Natural killer cell treated with Interleukin-12 subunit alpha and Interleukin-12 subunit beta and Interleukin-15 and Interleukin-18, amount 100 ng/mL, for 72 hours (primary cell): ENCODE data around the gene TMEM169. TPM values are rescaled to one million over a fixed set of nuclear protein-coding genes. Genes with fewer than 3 reads are reported as not detected.

Source experiments
- ATAC-seq, 2 donors: fragments of 150-1000 bp; cut with Tn5 transposase in 1 of 2; sonication (Bioruptor Pico), chemical (Tn5 transposase) in 1 of 2; 2 replicates each; pipeline ENCODE4 v1.10.0; 2021
- DNase-seq: peaks from one replicate; pipeline ENCODE4 v3.0.0; 2022; ENCODE audit warnings: low spot score
- H3K27ac Mint-ChIP-seq, 2 donors: 1 replicate in 1 of 2; 2 replicates in 1 of 2; pipeline ENCODE4 v1.8.0; 2022; ENCODE audit warnings: mixed read lengths in 2 of 2, mild to moderate bottlenecking in 1 of 2, moderate library complexity in 1 of 2
- H3K27me3 Mint-ChIP-seq, 2 donors: 1 replicate in 1 of 2; 2 replicates in 1 of 2; pipeline ENCODE4 v1.8.0; 2022; ENCODE audit warnings: mixed read lengths in 2 of 2
- H3K36me3 Mint-ChIP-seq: one replicate; pipeline ENCODE4 v1.8.0; 2022; ENCODE audit warnings: mixed read lengths
- H3K4me1 Mint-ChIP-seq, 2 donors: 1 replicate in 1 of 2; 2 replicates in 1 of 2; pipeline ENCODE4 v1.8.0; 2022; ENCODE audit warnings: low read depth in 2 of 2, mixed read lengths in 2 of 2, mild to moderate bottlenecking in 1 of 2
- H3K4me3 Mint-ChIP-seq: one replicate; pipeline ENCODE4 v1.8.0; 2022; ENCODE audit warnings: mixed read lengths
- H3K9me3 Mint-ChIP-seq: 2 replicates; pipeline ENCODE4 v1.8.0; 2022; ENCODE audit warnings: mixed read lengths
- total RNA-seq, 2 donors: library from RNA; stranded (reverse); gene quantifications; one replicate each; pipeline ENCODE4 v1.2.3, GENCODE V29; 2022

The TMEM169 gene
- total RNA-seq, 2 donors from 2014 or later, result 0.56 to 1.9 TPM

GRCh38 chr2:216114382-216114713 lies 32.6 kb downstream of the TMEM169 start:
- Mint-ChIP-seq H3K9me3 (no peaks in the 10 kb centered on the region), H3K4me3 (peak overlapping the region; percentile 97), H3K27me3 (no peaks in the 10 kb centered on the region), H3K4me1 (peaks cover 67 to 85% of the 10 kb centered on the region in 2 donors), H3K36me3 (peaks cover 84% of the 10 kb centered on the region), H3K27ac (peak overlapping the region; percentile 98 to 100)
- DNase-seq, result no peak
- ATAC-seq, result peak; percentile 22 to 58

GRCh38 chr2:216114714-216115531 lies 33.2 kb downstream of the TMEM169 start:
- DNase-seq, result peak; percentile 94
- H3K4me1 Mint-ChIP-seq, result peaks cover 69 to 85% of the 10 kb centered on the region in 2 donors
- H3K27me3 Mint-ChIP-seq, result no peaks in the 10 kb centered on the region
- H3K9me3 Mint-ChIP-seq, result no peaks in the 10 kb centered on the region
- H3K36me3 Mint-ChIP-seq, result peaks cover 84% of the 10 kb centered on the region
- peak; percentile 93 to 96 for ATAC-seq
- peak overlapping the region; percentile 98 to 100 for H3K27ac Mint-ChIP-seq
- peak overlapping the region; percentile 97 for H3K4me3 Mint-ChIP-seq

GRCh38 chr2:216116418-216116817 lies 34.7 kb downstream of the TMEM169 start:
- ATAC-seq (no peak), DNase-seq (no peak)

GRCh38 chr2:216117561-216118340 lies 36.0 kb downstream of the TMEM169 start:
- Mint-ChIP-seq H3K27ac (peak overlapping the region in 1 of 2 donors; percentile 81), H3K36me3 (peaks cover 83% of the 10 kb centered on the region), H3K4me3 (no peak overlapping the region), H3K9me3 (no peaks in the 10 kb centered on the region), H3K4me1 (peaks cover 58 to 79% of the 10 kb centered on the region in 2 donors), H3K27me3 (no peaks in the 10 kb centered on the region)
- ATAC-seq, result no peak
- no peak for DNase-seq

More at GRCh38 chr2:216116418-216116817, 34.7 kb downstream of the TMEM169 start:
- Mint-ChIP-seq H3K4me3 (peak overlapping the region; percentile 97), H3K9me3 (no peaks in the 10 kb centered on the region), H3K27me3 (no peaks in the 10 kb centered on the region), H3K36me3 (peaks cover 84% of the 10 kb centered on the region), H3K27ac (peak overlapping the region; percentile 53 to 81), H3K4me1 (peaks cover 64 to 85% of the 10 kb centered on the region in 2 donors)

- Mint-ChIP-seq H3K4me3 (no peak overlapping the region), H3K4me1 (peaks cover 51 to 72% of the 10 kb centered on the region in 2 donors), H3K9me3 (no peaks in the 10 kb centered on the region), H3K36me3 (peaks cover 78% of the 10 kb centered on the region), H3K27me3 (no peaks in the 10 kb centered on the region), H3K27ac (peak overlapping the region in 1 of 2 donors; percentile 71)
- DNase-seq, result no peak
- ATAC-seq, result no peak
Measured at GRCh38 chr2:216118474-216118873, 36.8 kb downstream of the TMEM169 start.

GRCh38 chr2:216119146-216119545 lies 37.4 kb downstream of the TMEM169 start:
- peak overlapping the region; percentile 24 for H3K4me3 Mint-ChIP-seq
- H3K9me3 Mint-ChIP-seq, result no peaks in the 10 kb centered on the region
- H3K4me1 Mint-ChIP-seq, result peaks cover 45 to 65% of the 10 kb centered on the region in 2 donors

GRCh38 chr2:216119986-216120385 lies 38.3 kb downstream of the TMEM169 start:
- Mint-ChIP-seq H3K27me3 (no peaks in the 10 kb centered on the region), H3K36me3 (peaks cover 70% of the 10 kb centered on the region), H3K27ac (peak overlapping the region; percentile 71 to 75), H3K4me3 (peak overlapping the region; percentile 47), H3K4me1 (peaks cover 39 to 62% of the 10 kb centered on the region in 2 donors), H3K9me3 (no peaks in the 10 kb centered on the region)
- peak; percentile 20 to 81 for ATAC-seq
- no peak for DNase-seq

More at GRCh38 chr2:216119146-216119545, 37.4 kb downstream of the TMEM169 start:
- H3K27me3 Mint-ChIP-seq, result no peaks in the 10 kb centered on the region
- DNase-seq, result no peak
- ATAC-seq, result no peak
- H3K27ac Mint-ChIP-seq, result peak overlapping the region; percentile 71 to 75
- peaks cover 72% of the 10 kb centered on the region for H3K36me3 Mint-ChIP-seq

GRCh38 chr2:216121255-216121654 lies 39.5 kb downstream of the TMEM169 start:
- Mint-ChIP-seq H3K4me3 (no peak overlapping the region), H3K36me3 (peaks cover 63% of the 10 kb centered on the region), H3K27me3 (no peaks in the 10 kb centered on the region), H3K4me1 (peaks cover 32 to 55% of the 10 kb centered on the region in 2 donors), H3K9me3 (no peaks in the 10 kb centered on the region), H3K27ac (peak overlapping the region; percentile 46 to 72)
- no peak for DNase-seq
- ATAC-seq, result no peak

- no peak for ATAC-seq
- H3K27ac Mint-ChIP-seq, result no peak overlapping the region
- no peak overlapping the region for H3K4me3 Mint-ChIP-seq
- H3K27me3 Mint-ChIP-seq, result no peaks in the 10 kb centered on the region
- H3K4me1 Mint-ChIP-seq, result peaks cover 20 to 29% of the 10 kb centered on the region in 2 donors
- no peaks in the 10 kb centered on the region for H3K9me3 Mint-ChIP-seq
- no peak for DNase-seq
- peaks cover 56% of the 10 kb centered on the region for H3K36me3 Mint-ChIP-seq
Measured at GRCh38 chr2:216126943-216127342, 45.2 kb downstream of the TMEM169 start.

GRCh38 chr2:216130346-216130971 lies 48.7 kb downstream of the TMEM169 start:
- no peak for DNase-seq
- no peak for ATAC-seq
- peaks cover 68% of the 10 kb centered on the region for H3K36me3 Mint-ChIP-seq
- H3K4me1 Mint-ChIP-seq, result peaks cover 30 to 38% of the 10 kb centered on the region in 2 donors
- no peaks in the 10 kb centered on the region for H3K9me3 Mint-ChIP-seq
- H3K4me3 Mint-ChIP-seq, result no peak overlapping the region
- H3K27ac Mint-ChIP-seq, result no peak overlapping the region
- H3K27me3 Mint-ChIP-seq, result no peaks in the 10 kb centered on the region

- ATAC-seq, result no peak
- Mint-ChIP-seq H3K9me3 (no peaks in the 10 kb centered on the region), H3K27ac (peak overlapping the region in 1 of 2 donors; percentile 40), H3K36me3 (peaks cover 77% of the 10 kb centered on the region), H3K4me1 (peaks cover 33 to 39% of the 10 kb centered on the region in 2 donors), H3K4me3 (no peak overlapping the region), H3K27me3 (no peaks in the 10 kb centered on the region)
- no peak for DNase-seq
Measured at GRCh38 chr2:216131175-216131926, 49.6 kb downstream of the TMEM169 start.

GRCh38 chr2:216132585-216132984 lies 50.9 kb downstream of the TMEM169 start:
- Mint-ChIP-seq H3K4me1 (peaks cover 31 to 39% of the 10 kb centered on the region in 2 donors), H3K4me3 (no peak overlapping the region), H3K27me3 (no peaks in the 10 kb centered on the region), H3K27ac (peak overlapping the region in 1 of 2 donors; percentile 40), H3K36me3 (peaks cover 73% of the 10 kb centered on the region), H3K9me3 (no peaks in the 10 kb centered on the region)
- DNase-seq (no peak), ATAC-seq (no peak)

GRCh38 chr2:216133397-216133796 lies 51.7 kb downstream of the TMEM169 start:
- Mint-ChIP-seq H3K9me3 (no peaks in the 10 kb centered on the region), H3K27me3 (no peaks in the 10 kb centered on the region), H3K27ac (no peak overlapping the region), H3K4me1 (peaks cover 27 to 34% of the 10 kb centered on the region in 2 donors), H3K4me3 (no peak overlapping the region), H3K36me3 (peaks cover 75% of the 10 kb centered on the region)
- no peak for DNase-seq
- no peak for ATAC-seq
